ENCODE data around the gene ZNF438. TPM values are rescaled to one million over a fixed set of nuclear protein-coding genes. Genes with fewer than 3 reads are reported as not detected.
"Not testable (repeated sequence)": the region's sequence is repeated elsewhere in the genome, so short reads cannot be mapped to it uniquely, and the experiment has no call there.

ZNF438 gene
- total RNA-seq, 1 donor from 2014 or later, result 7.6 TPM

DNA sequence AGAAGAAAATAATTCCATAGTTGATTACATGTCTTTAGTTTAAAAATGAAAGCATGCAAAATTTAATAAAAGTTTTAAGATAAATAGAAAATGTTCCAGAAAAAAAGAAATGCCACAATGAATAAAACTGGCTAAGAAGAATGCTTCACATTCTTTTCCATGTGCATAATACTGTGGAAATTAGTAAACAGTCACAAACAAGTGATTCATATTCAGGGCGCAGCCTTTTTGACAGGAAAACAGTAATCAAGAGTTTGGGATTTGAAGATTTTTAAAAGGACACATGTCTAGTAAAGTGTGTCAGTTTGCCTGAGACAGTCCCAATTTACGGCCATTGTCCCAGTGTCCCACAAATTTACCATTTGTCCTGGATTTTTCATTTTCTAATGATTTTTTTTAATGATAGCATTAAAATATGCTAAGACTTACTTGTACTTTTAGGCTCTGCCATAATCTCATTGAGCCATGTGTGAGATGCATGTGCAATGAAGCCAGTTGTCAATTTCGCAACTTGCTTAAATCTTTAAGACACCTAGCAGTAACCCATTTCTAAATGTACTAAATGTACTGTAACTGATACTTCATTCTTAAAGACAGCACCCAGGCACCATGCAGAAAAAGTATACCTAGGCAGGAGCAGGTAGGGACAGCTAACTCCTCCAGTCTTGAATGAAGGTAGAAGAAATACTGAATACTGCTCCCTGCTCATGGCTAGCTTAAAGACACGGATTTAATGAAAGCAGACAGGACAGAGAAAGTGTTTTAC is 46.9 kb downstream of the ZNF438 start:
- DNase-seq, result no peak

DNA sequence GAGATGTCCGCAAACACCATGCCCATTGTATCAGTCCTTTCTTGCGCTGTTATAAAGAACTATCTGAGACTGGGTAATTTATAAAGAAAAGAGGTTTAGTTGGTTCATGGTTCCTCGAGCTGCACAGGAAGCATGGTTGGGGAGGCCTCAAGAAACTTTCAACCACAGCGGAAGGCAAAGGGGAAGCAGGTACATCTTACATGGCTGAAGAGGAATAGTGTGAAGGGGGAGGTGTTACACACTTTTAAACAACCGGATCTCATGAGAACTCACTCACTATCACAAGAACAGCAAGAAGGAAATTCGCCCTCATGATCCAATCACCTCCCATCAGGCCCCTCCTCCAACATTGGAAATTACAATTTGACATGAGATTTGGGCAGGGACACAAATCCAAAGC is 48.5 kb downstream of the ZNF438 start:
- DNase-seq, result not testable (repeated sequence)

DNA sequence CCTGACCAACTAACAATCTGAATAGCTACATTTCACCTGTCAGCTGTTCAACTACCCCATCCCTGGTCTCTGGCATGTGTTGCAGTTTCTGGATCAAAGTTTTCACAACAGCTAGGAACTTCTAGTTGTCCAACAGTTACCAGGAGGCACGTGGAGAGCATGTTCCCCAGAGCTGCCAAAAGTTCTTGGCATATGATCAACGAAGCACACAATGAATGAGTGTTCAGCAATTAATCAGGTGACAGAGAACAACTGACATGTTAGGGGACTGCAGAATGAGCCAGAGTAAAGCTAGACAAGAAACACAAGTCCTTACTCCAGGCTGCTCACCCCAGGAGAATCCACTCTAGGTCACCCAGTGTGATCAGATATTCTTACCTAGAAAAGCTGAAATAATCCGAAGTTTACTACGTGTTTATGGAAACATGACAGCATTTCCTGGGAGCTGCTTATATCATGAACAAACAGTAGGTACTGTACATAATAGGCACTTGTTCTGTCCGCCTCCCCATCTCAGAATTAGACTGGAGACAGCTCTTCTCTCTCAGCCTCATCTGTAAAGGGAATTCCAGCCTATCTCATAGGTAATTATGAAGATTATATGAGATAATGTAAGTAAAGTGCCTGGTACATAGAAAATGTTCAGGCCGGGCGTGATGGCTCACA is 50.6 kb downstream of the ZNF438 start:
- DNase-seq, result peak; percentile 93

DNA sequence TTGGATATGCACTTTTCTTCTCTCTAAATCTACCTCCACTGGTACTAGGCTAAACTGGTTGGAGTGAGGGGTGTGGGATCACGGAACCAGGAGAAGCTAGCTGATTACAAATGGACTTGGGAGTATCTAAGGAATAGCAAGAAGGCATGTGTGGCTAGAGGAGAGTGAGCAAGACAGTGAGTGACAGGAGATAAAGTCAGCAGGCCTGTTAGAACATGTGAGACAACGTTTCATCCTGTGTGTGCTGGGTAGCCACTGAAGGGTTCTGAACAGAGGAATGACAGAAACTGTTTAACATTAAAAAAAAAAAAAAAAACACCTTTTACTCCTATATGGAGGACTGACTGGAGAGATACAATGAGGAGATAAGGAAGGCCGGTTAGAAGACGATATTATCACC is 51.7 kb downstream of the ZNF438 start:
- DNase-seq, result no peak

DNA sequence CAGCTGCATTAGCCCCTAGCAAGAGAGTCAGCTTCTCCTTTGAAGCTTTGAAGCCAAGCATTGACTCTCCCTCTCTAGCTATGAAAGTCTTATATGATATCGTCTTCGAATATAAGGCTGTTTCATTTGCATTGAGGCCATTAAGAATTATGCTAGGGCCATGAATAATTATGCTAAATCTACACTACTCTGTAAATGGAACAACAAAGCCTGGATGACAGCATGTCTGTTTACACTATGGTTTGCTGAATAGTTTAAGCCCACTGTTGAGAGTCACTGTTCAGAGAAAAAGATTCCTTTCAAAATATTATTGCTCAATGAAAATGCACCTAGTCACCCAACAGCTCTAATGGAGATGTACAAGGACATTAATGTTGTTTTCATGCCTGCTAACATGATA is 52.8 kb downstream of the ZNF438 start:
- DNase-seq, result no peak

DNA sequence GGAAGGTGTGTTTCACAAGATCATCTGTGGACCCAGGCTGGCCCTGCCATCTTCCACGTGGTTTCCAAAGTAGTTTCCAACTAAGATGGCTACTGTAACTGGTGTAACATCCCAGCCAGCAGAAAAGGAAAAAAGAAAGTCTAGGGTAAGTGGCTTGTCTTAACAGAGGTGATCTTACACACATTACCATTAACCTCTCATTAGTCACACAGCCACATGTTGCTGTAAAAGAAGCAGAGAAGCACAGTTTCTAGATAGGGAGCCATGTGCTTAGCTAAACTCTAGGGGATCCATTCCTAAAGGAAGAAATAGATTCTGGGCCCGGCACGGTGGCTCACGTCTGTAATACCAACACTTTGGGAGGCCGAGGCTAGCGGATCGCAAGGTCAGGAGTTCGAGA is 54.3 kb downstream of the ZNF438 start:
- DNase-seq, result no peak

DNA sequence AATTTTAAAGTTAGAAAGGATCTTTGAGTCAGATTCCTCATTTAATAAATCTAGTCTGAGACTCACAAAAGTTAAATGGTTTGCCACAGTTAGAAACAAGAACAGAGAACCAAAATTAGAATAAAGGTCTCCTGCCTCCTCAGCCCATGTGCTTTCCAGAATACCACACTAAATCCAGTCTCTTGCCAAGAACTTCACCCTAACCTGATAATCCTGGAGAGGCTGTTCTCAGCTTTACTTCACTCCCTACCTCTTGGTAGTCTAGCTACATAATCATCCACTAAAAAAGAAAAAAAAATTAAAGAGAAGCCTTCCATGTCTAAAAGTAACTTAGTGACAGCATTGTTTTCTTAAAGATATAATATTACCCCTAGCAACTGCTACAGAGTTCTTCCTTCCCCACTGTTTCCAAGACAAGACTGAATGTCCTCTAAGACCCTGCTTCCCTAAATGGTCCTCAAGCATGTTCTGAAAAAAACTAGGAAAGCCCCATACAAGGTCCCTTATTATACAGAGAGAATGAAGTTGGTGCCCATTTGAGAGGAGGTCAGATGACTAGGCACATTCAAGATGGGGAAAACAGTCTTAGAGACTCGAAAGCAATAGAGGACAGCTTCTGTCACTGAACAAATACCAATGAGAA is 56.8 kb downstream of the ZNF438 start:
- DNase-seq, result peak; percentile 46

DNA sequence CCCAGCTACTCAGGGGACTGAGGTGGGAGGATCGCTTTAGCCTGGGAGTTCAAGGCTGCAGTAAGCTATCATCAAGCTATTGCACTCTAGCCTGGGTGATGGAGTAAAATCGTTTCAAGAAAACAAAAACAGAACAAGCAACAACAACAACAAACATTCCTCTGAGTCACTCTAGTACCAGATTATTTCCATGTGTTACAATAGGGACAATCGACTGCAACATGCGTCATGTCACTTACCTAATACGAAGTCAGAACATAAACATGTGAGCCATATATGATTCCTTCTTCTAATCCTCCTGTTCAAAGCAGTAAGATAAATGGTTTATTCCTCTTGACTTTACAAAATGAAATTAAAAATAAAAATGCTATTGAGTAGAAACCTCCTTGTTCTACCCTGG is 57.3 kb downstream of the ZNF438 start:
- DNase-seq, result no peak

DNA sequence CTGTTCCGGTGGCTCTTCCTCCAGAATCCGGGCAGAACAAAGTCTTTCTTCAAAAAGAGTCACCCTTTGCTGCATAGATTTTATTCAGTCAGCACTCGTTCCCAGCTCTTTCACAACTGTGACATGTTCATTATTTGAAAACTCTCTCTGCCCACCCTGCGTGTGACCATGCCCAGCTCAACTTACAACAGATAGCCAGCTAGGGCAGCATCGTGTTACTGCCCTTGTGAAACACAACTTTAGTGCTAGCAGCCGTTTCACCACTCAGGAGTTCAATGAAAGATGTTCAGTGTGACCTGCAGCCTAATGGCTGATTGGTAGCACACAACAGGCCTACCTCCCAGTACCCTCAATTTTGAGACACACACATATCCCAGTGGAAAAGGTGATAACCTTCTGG is 57.9 kb downstream of the ZNF438 start:
- DNase-seq, result peak; percentile 65

DNA sequence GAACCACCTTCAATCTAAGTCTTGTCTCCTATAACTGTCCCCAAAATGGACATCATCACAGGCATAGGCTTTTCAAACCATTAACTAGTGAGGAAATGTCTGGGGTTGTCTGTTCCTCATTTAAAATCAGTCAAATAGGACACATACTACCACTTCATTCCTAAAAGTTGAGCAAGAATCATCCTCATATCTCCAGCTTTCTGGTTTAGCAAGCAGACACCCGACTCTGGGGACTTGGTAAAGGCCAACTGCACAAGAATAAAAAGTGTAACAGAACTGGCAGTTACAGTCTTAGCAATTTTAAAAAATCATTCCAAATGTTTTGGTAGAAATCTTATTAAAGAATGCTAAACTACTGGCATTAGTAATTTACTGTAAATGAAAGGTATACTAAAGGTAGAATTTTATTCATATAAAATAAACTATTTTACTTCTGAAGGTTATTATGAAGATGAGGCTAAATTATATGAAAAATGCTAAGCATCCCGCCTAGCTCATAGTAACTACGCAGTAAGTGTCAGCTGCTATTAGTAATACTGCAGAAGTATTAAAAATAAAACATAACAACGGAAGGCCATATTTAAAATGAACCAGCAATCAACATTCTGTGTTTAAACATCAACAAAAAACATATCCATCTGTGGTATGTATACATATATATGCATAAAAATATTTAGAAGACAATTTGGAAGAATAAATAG is 60.8 kb downstream of the ZNF438 start:
- DNase-seq, result no peak

DNA sequence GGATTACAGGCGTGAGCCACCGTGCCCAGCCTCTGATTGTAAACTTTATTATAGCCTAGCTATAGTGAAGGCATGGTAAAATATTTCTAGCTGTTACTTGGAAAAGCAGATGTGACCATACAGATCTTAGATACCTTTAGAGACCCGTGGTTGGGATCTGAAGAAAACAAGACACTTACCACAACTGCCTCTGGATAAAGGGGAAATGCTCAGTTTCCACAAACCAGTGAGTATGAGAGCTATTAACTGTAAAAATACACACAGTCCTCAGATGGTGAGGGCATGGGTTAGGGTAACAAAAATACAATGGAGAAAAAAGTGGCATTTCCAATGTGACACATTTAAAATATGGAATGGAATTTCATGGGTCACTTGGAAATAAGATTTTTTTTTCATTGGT is 63.0 kb downstream of the ZNF438 start:
- DNase-seq, result no peak

DNA sequence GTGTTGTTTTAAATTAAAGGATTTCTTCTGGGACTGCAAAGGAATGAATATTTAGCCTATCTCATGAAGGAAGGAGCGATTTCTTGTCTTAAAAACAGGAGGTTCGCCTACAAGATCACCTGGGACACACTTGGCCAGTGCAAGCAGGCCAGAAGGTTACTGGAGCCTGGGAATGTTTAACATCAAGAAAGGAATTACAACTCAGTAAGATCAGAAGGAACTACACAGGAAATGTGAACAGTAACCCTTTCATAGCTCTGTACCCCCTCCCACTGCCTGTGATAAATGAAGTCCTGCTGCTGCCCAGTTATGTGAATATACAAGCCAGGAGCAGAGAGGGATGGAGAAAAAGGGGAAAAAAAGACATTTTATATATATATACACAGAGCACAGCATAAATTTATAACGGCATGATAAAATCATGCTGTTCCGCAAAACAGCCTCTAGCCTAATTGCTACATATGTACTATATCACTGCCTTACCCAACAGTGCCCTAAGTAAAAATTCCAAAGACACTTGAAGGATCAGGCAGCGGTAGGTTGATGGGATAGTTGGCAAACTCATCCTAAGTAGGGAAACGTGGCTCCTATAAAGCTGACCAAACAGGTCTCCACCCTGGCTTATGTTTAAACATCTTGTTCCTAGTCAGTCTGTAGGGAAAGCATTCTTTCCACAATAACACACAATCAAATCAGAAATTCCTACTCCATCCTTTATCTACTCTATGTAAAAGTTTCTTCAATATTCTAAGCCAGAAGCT is 63.8 kb downstream of the ZNF438 start:
- peak; percentile 59 for DNase-seq

DNA sequence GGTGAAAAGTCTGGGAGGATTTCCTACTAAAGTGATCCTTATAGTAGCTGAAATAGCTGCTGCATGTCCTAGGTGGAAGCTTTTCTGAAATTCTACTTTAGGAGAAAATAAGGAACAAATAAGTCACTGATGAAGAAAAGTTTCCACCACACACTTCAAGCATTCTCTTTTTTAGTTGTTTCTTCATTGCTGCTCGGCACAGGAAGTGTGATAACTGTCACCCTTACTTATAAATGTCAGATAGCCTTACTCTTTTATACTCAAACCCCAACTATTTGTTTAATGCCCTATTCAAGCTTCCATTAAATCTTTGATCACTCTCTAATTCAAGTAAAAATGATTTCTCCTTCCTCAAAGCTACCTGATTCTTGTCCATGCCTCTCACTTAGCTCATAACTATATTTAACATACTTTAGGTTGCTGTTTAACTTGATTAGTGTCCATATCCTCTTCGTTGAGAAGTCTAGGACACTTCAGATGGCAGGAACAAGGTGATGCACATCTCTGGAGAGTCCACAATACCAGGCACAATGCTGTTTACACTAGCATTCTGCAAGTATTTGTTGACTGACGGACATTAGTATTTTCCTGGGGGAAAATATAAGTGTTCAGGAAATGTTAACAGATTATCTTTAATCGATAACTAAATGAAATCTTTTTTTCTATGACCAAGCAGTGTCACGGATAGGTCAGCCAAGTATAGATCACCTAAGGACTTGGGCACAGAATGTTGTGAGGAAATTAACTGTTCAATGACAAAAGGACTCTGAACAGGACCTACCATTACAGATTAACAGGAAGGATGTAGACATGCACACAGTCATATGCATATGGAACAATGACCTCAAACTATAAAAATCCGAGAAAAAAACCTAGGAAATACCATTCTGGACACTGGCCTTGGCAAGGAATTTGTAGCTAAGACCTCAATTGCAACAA is 67.4 kb downstream of the ZNF438 start:
- DNase-seq, result no peak

DNA sequence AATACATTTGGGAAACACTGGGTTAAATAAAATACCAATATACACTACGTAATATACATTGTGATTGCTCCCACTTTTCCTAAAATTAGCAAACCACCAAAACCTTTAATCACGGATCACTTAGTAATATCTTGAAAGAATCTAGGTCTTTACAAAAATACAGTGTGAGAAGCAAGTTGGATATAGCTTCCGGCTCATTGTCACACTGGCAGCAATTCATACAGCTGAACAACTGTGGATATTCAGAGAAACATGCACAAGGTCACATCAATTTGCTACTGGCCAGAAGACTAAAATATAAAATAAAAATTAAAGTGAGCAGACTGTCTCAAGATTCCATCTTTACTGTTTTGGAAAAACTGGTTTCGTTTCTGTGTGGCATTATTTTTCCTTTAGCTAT is 69.1 kb downstream of the ZNF438 start:
- DNase-seq, result no peak

DNA sequence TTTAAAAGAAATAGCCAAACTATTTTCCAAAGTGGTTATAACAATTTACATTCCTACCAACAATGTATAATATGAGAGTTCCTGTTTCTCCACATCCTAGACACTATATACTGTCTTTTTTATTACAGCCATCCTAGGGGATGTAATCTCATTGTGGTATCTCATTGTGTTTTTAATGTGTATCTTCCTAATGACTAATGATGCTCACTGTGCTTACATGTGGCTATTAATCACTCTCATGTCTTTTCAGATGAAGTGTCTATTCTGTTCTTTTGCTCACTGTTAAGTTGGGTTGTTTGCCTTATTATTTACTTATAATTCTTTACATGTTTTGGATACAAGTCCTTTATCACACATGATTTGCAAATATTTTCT is 71.8 kb downstream of the ZNF438 start:
- no peak for DNase-seq

DNA sequence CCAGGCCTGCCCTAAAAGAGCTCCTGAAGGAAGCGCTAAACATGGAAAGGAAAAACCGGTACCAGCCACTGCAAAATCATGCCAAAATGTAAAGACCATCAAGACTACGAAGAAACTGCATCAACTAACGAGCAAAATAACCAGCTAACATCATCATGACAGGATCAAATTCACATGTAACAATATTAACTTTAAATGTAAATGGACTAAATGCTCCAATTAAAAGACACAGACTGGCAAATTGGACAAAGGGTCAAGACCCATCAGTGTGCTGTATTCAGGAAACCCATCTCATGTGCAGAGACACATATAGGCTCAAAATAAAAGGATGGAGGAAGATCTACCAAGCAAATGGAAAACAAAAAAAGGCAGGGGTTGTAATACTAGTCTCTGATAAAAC is 82.4 kb downstream of the ZNF438 start:
- not testable (repeated sequence) for DNase-seq

DNA sequence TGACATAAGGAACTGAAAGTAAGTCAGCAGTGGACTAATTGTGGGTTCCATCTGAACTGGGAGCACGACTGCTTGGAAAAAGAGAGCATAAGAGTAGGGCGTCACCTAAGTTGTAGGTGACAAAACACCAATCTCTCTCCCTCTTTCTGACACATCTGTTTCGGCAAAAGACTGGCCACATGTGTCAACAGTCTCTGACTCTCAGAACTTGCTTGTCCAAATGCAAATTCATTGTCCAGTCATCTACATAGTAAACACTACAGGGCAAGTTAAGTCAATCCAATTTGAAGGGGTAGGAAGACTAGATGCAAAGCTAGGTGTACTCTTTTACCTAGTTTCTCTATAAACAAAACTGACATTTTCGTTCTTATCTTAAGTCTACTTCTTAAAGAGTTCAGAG is 87.7 kb downstream of the ZNF438 start:
- no peak for DNase-seq

DNA sequence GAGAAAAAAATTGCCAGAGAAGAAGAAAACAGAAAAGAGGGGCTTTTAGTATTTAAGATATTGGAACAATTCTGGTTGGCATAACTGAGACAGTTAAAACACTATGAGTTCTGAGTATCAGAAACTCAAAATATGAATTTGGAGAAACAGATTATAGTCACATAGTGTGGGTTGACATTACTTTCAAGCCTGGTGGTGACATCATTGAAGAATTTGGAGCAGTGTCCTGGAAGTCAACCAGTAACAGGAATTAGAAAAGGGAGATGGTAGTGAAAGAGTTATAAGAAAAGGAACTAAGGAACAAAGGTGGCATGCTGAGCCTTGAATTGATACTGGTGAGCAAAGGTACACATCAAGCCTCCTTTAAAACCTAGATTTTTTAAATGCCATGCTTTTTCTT is 88.2 kb downstream of the ZNF438 start:
- no peak for DNase-seq

DNA sequence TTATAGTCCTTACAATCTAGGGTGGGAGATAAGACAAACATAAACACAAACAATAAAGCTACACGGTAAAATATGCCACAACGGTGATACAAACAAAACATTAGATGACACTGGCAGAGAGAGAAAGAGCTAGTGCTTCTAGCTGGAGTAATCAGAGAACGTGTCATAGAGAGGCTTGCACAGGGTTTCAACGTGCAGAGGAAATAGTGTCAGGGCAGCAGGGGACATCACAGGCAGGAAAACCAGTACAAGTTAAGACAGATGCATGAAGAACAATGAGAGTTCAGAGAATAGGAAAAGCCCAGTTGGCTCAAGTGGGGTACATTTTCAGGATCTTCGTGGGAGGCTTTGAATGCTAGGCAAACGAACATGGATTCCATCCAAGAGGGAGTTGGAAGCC is 91.4 kb downstream of the ZNF438 start:
- DNase-seq, result peak; percentile 16

DNA sequence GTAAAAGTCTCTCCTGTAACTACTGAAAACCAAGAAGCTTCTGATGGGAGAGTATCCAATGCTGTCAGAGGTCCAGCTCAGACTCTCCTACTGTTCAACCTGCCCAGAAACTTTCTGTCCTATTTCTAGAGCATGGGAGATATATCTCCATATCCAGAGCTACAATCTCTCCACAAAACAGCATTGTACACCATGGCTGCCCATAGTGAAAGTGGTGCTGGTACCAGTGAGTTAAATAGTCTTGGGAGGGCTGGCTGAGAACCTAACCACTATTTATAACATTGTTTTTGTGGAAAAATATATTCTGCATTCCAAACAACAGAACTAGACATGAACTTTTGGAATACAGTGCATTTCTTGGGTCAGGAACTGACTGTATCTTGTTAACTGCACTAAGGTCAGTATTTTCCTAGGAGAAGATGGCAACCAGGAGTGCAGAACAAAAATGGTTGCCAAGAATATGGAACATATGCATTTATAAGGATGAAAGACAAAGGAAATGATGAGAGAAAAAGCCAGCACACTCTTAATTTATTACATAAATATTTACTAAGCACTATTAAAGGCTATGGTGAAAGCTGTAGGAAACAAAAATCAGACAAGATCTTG is 91.9 kb downstream of the ZNF438 start:
- no peak for DNase-seq

DNA sequence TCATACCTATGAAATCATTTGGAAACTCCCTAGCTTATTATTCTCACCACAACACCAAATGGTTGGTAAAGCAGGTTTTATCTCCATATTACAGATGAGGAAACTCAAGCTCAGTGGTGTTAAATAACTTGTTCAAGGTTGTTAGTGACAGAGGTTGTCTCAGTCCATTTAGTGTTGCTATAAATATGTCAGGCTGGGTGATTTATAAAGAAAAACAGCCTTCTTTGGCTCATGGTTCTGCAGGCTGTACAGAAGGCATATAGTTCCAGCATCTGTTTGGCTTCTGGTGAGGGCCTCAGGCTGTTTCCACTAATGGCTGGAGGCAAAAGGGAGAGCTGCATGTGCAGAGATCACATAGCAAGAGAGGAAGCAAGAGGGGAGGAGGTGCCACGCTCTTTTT is 96.6 kb downstream of the ZNF438 start:
- no peak for DNase-seq
